GM23338 (cell line): ENCODE results near the gene PRR36. TPM values are rescaled to one million over a fixed set of nuclear protein-coding genes. Genes with fewer than 3 reads are reported as not detected.
A peak's percentile ranks its signal among the peaks of the same experiment; 100 is the strongest.

Experiments
- ATAC-seq: fragments of 200-7000 bp; cut with Tn5 transposase; 3 replicates; pipeline ENCODE4 v1.9.1; 2020
- DNase-seq: peaks from one replicate; pipeline ENCODE4 v3.0.0-alpha.2; 2015; ENCODE audit warnings: low spot score
- H2AFZ ChIP-seq: fragments of 200-600 bp; sonication (generic); 2 replicates; pipeline ENCODE4 v1.8.0; 2016; ENCODE audit warnings: antibody characterized with exemption, mild to moderate bottlenecking, moderate library complexity
- H3F3A ChIP-seq: fragments of 200-600 bp; sonication (generic); replicated peaks from 2 replicates; pipeline ENCODE4 v1.8.0; 2017; ENCODE audit warnings: antibody characterized with exemption, mixed run types, low read depth
- H3K27ac ChIP-seq: fragments of 200-600 bp; sonication (generic); 2 replicates; pipeline ENCODE4 v1.6.1; 2016; ENCODE audit warnings: low read depth
- H3K27me3 ChIP-seq: fragments of 200-600 bp; sonication (generic); 2 replicates; pipeline ENCODE4 v1.8.0; 2016; ENCODE audit warnings: mild to moderate bottlenecking, mixed run types, moderate library complexity; ENCODE audit not compliant: insufficient read depth
- H3K36me3 ChIP-seq: fragments of 200-600 bp; sonication (generic); 2 replicates; pipeline ENCODE4 v1.8.0; 2016; ENCODE audit warnings: mild to moderate bottlenecking; ENCODE audit not compliant: insufficient read depth
- H3K4me1 ChIP-seq: fragments of 200-600 bp; sonication (generic); 2 replicates; pipeline ENCODE4 v1.8.0; 2016; ENCODE audit warnings: mild to moderate bottlenecking, moderate library complexity; ENCODE audit not compliant: insufficient read depth
- H3K4me2 ChIP-seq: fragments of 200-600 bp; sonication (generic); 2 replicates; pipeline ENCODE4 v1.7.1; 2017; ENCODE audit warnings: mixed run types
- H3K4me3 ChIP-seq: fragments of 200-600 bp; sonication (generic); 2 replicates; pipeline ENCODE4 v1.6.1; 2016; ENCODE audit warnings: mixed run types
- H3K79me2 ChIP-seq: fragments of 200-600 bp; sonication (generic); replicated peaks from 2 replicates; pipeline ENCODE4 v1.8.0; 2017; ENCODE audit warnings: mild to moderate bottlenecking; ENCODE audit not compliant: insufficient read depth
- H3K9me2 ChIP-seq: fragments of 200-600 bp; sonication (generic); 2 replicates; pipeline ENCODE4 v1.8.0; 2017; ENCODE audit not compliant: insufficient read depth
- H4K20me1 ChIP-seq: fragments of 200-600 bp; sonication (generic); replicated peaks from 2 replicates; pipeline ENCODE4 v1.8.0; 2017; ENCODE audit warnings: mild to moderate bottlenecking; ENCODE audit not compliant: insufficient read depth
- H3K27ac Mint-ChIP-seq: 2 replicates; pipeline ENCODE4 v1.8.0; 2020; ENCODE audit warnings: inconsistent platforms, mild to moderate bottlenecking, moderate library complexity, mixed read lengths
- H3K27me3 Mint-ChIP-seq: 3 replicates; pipeline ENCODE4 v1.8.0; 2022; ENCODE audit warnings: low read depth, mild to moderate bottlenecking, moderate library complexity, mixed read lengths, inconsistent platforms; ENCODE audit not compliant: insufficient read depth, poor library complexity
- H3K36me3 Mint-ChIP-seq: 3 replicates; pipeline ENCODE4 v1.8.0; 2021; ENCODE audit warnings: low read depth, mild to moderate bottlenecking, inconsistent platforms, moderate library complexity, mixed read lengths
- H3K4me1 Mint-ChIP-seq: 3 replicates; pipeline ENCODE4 v1.8.0; 2020; ENCODE audit warnings: mild to moderate bottlenecking, inconsistent platforms, mixed read lengths
- H3K4me3 Mint-ChIP-seq: 3 replicates; pipeline ENCODE4 v1.8.0; 2021; ENCODE audit warnings: moderate library complexity, mild to moderate bottlenecking, inconsistent platforms, mixed read lengths
- H3K9me3 Mint-ChIP-seq: 3 replicates; pipeline ENCODE4 v1.8.0; 2020; ENCODE audit warnings: moderate library complexity, mild to moderate bottlenecking, inconsistent platforms, mixed read lengths
- CREB1 ChIP-seq: fragments of 250-450 bp; sonication (Bioruptor Pico); IDR thresholded peaks from 2 replicates; pipeline ENCODE4 v1.5.0; 2020; ENCODE audit warnings: low read depth, mild to moderate bottlenecking, moderate library complexity
- CTCF ChIP-seq, 2 experiments: fragments of 200-600 bp in 1 of 2; sonication (generic) in 1 of 2; conservative IDR thresholded peaks; 2 replicates each; pipeline versions ENCODE4 v1.5.1 to v1.6.1; 2016 to 2017; ENCODE audit warnings: antibody characterized with exemption in 2 of 2, low read depth in 2 of 2, mild to moderate bottlenecking in 2 of 2, moderate library complexity in 1 of 2
- ETS1 ChIP-seq: IDR thresholded peaks from 2 replicates; pipeline ENCODE4 v1.6.1; 2016; ENCODE audit warnings: antibody characterized with exemption
- EZH2 ChIP-seq: fragments of 200-600 bp; sonication (generic); IDR thresholded peaks from one replicate; pipeline ENCODE4 v1.8.0; 2017; ENCODE audit warnings: antibody characterized with exemption, mild to moderate bottlenecking, low read depth; ENCODE audit not compliant: unreplicated experiment
- POLR2AphosphoS5 ChIP-seq: IDR thresholded peaks from 2 replicates; pipeline ENCODE4 v1.6.1; 2016; ENCODE audit warnings: antibody characterized with exemption, low read depth
- REST ChIP-seq: IDR thresholded peaks from one replicate; pipeline ENCODE4 v1.6.1; 2018; ENCODE audit warnings: antibody characterized with exemption; ENCODE audit not compliant: unreplicated experiment
- STAT1 ChIP-seq: IDR thresholded peaks from one replicate; pipeline ENCODE4 v1.6.1; 2016; ENCODE audit warnings: antibody characterized with exemption; ENCODE audit not compliant: unreplicated experiment
- polyA plus RNA-seq: library from polyadenylated mRNA; unstranded; fragments of >200 nt; fragmentation: Nextera tagmentation; extraction: Ambion mirVana; gene quantifications from 2 replicates; pipeline ENCODE4 v1.2.1, GENCODE V29; 2016
- total RNA-seq: library from RNA; depleted of rRNA; stranded (reverse); fragments of >200 nt; shearing (Covaris generic); gene quantifications from 2 replicates; pipeline ENCODE4 v1.2.3, GENCODE V29; 2014

Gene PRR36
- total and polyA plus RNA-seq, 2 experiments from 2014 or later: 17.6 to 17.9 TPM

GRCh38 chr19:7863157-7863970 is 10.8 kb downstream of the PRR36 start:
- Histone ChIP-seq H3F3A (0 out of 2 replicates have a peak, but pooled peaks cover 7% of the 10 kb centered on the region), H3K36me3 (no peaks in the 10 kb centered on the region), H3K4me3 (peak overlapping the region; percentile 67), H3K4me2 (peak overlapping the region; percentile 84), H4K20me1 (no peaks in the 10 kb centered on the region), H2AFZ (peak overlapping the region; percentile 47; the same call in 1 of the 2 replicates), H3K9me2 (no peaks in the 10 kb centered on the region), H3K27ac (no peak overlapping the region), H3K27me3 (peaks cover 67% of the 10 kb centered on the region), H3K79me2 (no peaks in the 10 kb centered on the region), H3K4me1 (peaks cover 36% of the 10 kb centered on the region)
- peaks cover 22% of the 10 kb centered on the region for H3K4me1 Mint-ChIP-seq
- no peak overlapping the region for H3K27ac Mint-ChIP-seq
- ATAC-seq: peak; percentile 30
- no peaks in the 10 kb centered on the region for H3K36me3 Mint-ChIP-seq
- peaks cover 52% of the 10 kb centered on the region for H3K27me3 Mint-ChIP-seq
- H3K9me3 Mint-ChIP-seq: no peaks in the 10 kb centered on the region
- TF ChIP-seq STAT1 (no peak), EZH2 (no peak), POLR2AphosphoS5 (peak; percentile 47), ETS1 (no peak), CREB1 (CRISPR knock-in tag) (no peak), REST (no peak)
- peak overlapping the region; percentile 69; the same call in 2 of the 3 replicates for H3K4me3 Mint-ChIP-seq
- peak; percentile 64 for DNase-seq

- H2AFZ ChIP-seq: peak overlapping the region; percentile 90
Measured at GRCh38 chr19:7862413-7862951, 11.7 kb downstream of the PRR36 start.

More at GRCh38 chr19:7862413-7862951, 11.7 kb downstream of the PRR36 start:
- peak; percentile 97 for DNase-seq
- peaks cover 25% of the 10 kb centered on the region for H3K4me1 Mint-ChIP-seq
- Histone ChIP-seq H3K9me2 (no peaks in the 10 kb centered on the region), H3K4me3 (peak overlapping the region; percentile 67), H3K4me1 (peaks cover 33% of the 10 kb centered on the region), H3K4me2 (peak overlapping the region; percentile 86), H3K27ac (no peak overlapping the region), H3K27me3 (peaks cover 58% of the 10 kb centered on the region), H4K20me1 (no peaks in the 10 kb centered on the region), H3K36me3 (no peaks in the 10 kb centered on the region), H3F3A (0 out of 2 replicates have a peak, but pooled peaks cover 6% of the 10 kb centered on the region), H3K79me2 (no peaks in the 10 kb centered on the region)
- H3K4me3 Mint-ChIP-seq: peak overlapping the region; percentile 79
- H3K27me3 Mint-ChIP-seq: peaks cover 47% of the 10 kb centered on the region
- no peak overlapping the region for H3K27ac Mint-ChIP-seq
- peak; percentile 35 for ATAC-seq
- TF ChIP-seq CTCF (conservative IDR thresholded peaks at IDR 0.05; ENCODE audit: low read depth in 2 of 2) (no peak), CREB1 (CRISPR knock-in tag) (0 out of 2 replicates have a peak, but pooled peaks have one; percentile 11), POLR2AphosphoS5 (peak; percentile 45; the same call in 1 of the 2 replicates)
- no peaks in the 10 kb centered on the region for H3K36me3 Mint-ChIP-seq
- H3K9me3 Mint-ChIP-seq: no peaks in the 10 kb centered on the region
